Measurements from ENCODE around the gene SERPINE1. TPM values are rescaled to one million over a fixed set of nuclear protein-coding genes. Genes with fewer than 3 reads are reported as not detected.

The SERPINE1 gene
- total and polyA plus RNA-seq, 4 donors: 12.4 to 436 (median 37.0) TPM

- WGBS, 2 donors: 1 to 2% methylated on average over 13 of the region's 13 CpGs
- no peak overlapping the region for H3K9ac ChIP-seq (ENCODE audit: insufficient read depth in 1 of 2, low read length in 2 of 2)
- H3K36me3 ChIP-seq (ENCODE audit: control insufficient read depth in 4 of 4, insufficient read depth in 4 of 4, low read length in 4 of 4): no peaks in the 10 kb centered on the region
- no peak overlapping the region for H3K4me3 ChIP-seq
- DNase-seq: no peak
- peaks cover 24 to 92% (median 87%) of the 10 kb centered on the region in 3 donors for H3K27me3 ChIP-seq (ENCODE audit: control insufficient read depth in 3 of 3, insufficient read depth in 3 of 3, low read length in 2 of 3)
- no peak for ATAC-seq (ENCODE audit: insufficient read depth, low FRiP score)
- peaks cover 0 to 18% (median 4%) of the 10 kb centered on the region in 5 donors for H3K4me1 ChIP-seq (ENCODE audit: control insufficient read depth in 5 of 5, insufficient read depth in 5 of 5, low read length in 5 of 5)
- no peak for TF ChIP-seq CTCF (IDR thresholded peaks at IDR 0.05; ENCODE audit: control extremely low read depth, extremely low read depth)
- no peak overlapping the region for H3K27ac ChIP-seq (ENCODE audit: low read depth in 1 of 2, low read length in 1 of 2)
- peaks cover 0 to 17% (median 0%) of the 10 kb centered on the region in 4 donors for H3K9me3 ChIP-seq (ENCODE audit: control insufficient read depth in 4 of 4, insufficient read depth in 3 of 4, low read length in 3 of 4)
Observed at GRCh38 chr7:101171442-101171837, 44.5 kb downstream of the SERPINE1 start.

GRCh38 chr7:101172005-101172853, 45.3 kb downstream of the SERPINE1 start:
- DNase-seq: no peak
- H3K4me1 ChIP-seq (ENCODE audit: control insufficient read depth in 5 of 5, insufficient read depth in 5 of 5, low read length in 5 of 5): peaks cover 0 to 18% (median 4%) of the 10 kb centered on the region in 5 donors
- no peak for TF ChIP-seq CTCF (IDR thresholded peaks at IDR 0.05; ENCODE audit: control extremely low read depth, extremely low read depth)
- H3K4me3 ChIP-seq: no peak overlapping the region
- H3K36me3 ChIP-seq (ENCODE audit: control insufficient read depth in 4 of 4, insufficient read depth in 4 of 4, low read length in 4 of 4): no peaks in the 10 kb centered on the region
- ATAC-seq (ENCODE audit: insufficient read depth, low FRiP score): no peak
- H3K9ac ChIP-seq (ENCODE audit: insufficient read depth in 1 of 2, low read length in 2 of 2): no peak overlapping the region
- peaks cover 0 to 17% (median 0%) of the 10 kb centered on the region in 4 donors for H3K9me3 ChIP-seq (ENCODE audit: control insufficient read depth in 4 of 4, insufficient read depth in 3 of 4, low read length in 3 of 4)
- H3K27me3 ChIP-seq (ENCODE audit: control insufficient read depth in 3 of 3, insufficient read depth in 3 of 3, low read length in 2 of 3): peaks cover 26 to 93% (median 89%) of the 10 kb centered on the region in 3 donors
- no peak overlapping the region for H3K27ac ChIP-seq (ENCODE audit: low read depth in 1 of 2, low read length in 1 of 2)
- 2 to 3% methylated on average over 71 to 79 of the region's 79 CpGs for WGBS, 2 donors

- no peak for TF ChIP-seq CTCF (IDR thresholded peaks at IDR 0.05; ENCODE audit: control extremely low read depth, extremely low read depth)
- H3K9ac ChIP-seq (ENCODE audit: insufficient read depth in 1 of 2, low read length in 2 of 2): no peak overlapping the region
- H3K4me1 ChIP-seq (ENCODE audit: control insufficient read depth in 5 of 5, insufficient read depth in 5 of 5, low read length in 5 of 5): peaks cover 0 to 18% (median 4%) of the 10 kb centered on the region in 5 donors
- DNase-seq (peak; percentile 71 to 86 (median 77)), ATAC-seq (ENCODE audit: insufficient read depth, low FRiP score) (peak; percentile 55)
- no peaks in the 10 kb centered on the region for H3K36me3 ChIP-seq (ENCODE audit: control insufficient read depth in 4 of 4, insufficient read depth in 4 of 4, low read length in 4 of 4)
- no peak overlapping the region for H3K4me3 ChIP-seq
- H3K27ac ChIP-seq (ENCODE audit: low read depth in 1 of 2, low read length in 1 of 2): no peak overlapping the region
- 1 to 2% methylated on average over 50 to 53 of the region's 53 CpGs for WGBS, 2 donors
- peaks cover 26 to 92% (median 89%) of the 10 kb centered on the region in 3 donors for H3K27me3 ChIP-seq (ENCODE audit: control insufficient read depth in 3 of 3, insufficient read depth in 3 of 3, low read length in 2 of 3)
- peaks cover 0 to 17% (median 0%) of the 10 kb centered on the region in 4 donors for H3K9me3 ChIP-seq (ENCODE audit: control insufficient read depth in 4 of 4, insufficient read depth in 3 of 4, low read length in 3 of 4)
Observed at GRCh38 chr7:101172854-101173751, 46.2 kb downstream of the SERPINE1 start.

Data from lung (tissue), 12 donors.